Measurements from ENCODE around the gene CDC5L.
"Not testable (repeated sequence)": the region's sequence is repeated elsewhere in the genome, so short reads cannot be mapped to it uniquely, and the experiment has no call there.

The CDC5L gene

GRCh38 chr6:44387346-44388134 is at the start of gene CDC5L:
Gene CDC5L (plus strand): TSS chr6:44387706. CDS start chr6:44387824, 118 bp downstream.
- DNase-seq = peak; percentile 95

DNA sequence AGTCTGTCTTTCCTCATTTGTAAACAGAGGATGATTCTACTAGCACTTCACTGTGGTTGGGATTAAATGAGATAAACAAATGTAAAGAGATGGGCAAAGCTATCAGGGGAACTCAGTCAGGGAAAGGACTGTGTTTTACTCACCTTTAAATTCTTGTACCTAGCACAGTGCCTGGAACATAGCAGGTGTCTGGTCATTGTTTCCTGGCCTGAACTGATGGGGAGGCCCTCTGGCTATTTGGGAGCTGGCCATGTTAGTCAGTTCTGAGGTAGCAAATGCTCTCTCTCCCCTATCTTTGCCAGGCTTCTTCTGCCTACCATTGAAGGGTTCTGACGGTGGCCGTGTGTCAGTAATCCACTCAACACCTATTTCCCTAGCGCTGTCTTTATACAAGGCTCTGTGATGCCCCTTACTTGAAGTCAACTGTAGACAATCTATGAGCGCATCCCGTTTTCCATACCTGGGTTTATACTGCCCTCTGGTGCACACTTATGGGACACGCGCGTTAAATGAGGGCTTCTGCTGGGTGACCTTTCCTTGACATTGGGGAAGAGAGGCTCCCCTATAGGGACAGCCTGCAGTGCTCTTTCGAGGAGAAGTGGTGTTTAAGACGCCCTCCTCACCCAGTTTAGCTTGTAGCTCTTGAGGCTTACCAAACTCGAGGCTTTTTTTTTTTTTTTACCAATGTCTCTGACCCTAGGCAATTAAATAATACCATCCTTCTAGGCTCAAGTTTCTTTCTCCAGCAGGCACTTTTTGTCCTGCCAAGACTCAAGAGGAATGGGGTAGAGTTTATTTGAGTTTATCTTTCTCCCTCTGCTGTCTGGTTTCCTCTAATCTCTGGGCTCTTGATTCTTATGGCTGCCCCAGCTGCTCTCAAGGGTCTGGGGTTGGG is 49.0 kb upstream of the CDC5L start:
- DNase-seq = peak; percentile 85

DNA sequence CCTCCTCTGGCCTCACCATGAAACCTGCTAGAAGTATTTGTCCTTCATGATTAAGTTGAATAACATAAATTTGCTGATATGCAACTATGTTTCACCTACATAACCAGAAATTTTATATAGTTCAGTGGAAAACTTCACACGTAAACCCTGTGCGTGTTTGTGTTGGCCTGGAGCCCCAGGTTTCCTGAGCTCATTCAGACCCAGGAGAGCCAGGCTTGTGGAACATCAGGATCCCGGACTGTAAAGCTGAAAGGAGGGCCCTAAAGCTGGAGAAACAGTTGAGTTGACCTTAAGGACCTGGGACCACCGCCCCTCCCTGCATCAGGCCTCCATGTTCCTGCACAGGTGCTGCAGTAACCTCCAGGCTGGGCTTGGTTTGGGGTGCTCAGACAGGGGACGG is 48.2 kb upstream of the CDC5L start:
- no peak for DNase-seq

GRCh38 chr6:44339763-44340625 is 47.5 kb upstream of the CDC5L start:
- DNase-seq = no peak

GRCh38 chr6:44341095-44341890 is 46.2 kb upstream of the CDC5L start:
- DNase-seq = no peak

DNA sequence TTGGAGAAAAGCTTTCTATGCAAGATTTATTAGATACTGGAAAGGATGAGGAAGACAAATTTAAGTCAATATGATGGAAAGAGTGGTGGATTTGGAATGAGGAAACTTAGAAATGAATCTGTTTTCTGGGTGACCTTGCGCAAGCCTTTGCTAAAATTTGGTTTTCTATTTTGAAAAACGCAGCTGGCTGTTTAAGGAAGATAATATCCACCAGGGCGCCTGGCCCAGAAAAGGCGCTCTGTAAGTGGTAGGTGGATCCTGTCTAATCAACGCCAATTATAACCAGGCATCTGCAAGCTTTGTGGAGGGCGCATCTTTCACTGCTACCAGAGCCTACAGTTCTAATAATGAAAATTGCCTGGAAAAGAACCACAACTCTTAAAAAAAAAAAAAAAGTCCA is 45.5 kb upstream of the CDC5L start:
- DNase-seq = no peak

DNA sequence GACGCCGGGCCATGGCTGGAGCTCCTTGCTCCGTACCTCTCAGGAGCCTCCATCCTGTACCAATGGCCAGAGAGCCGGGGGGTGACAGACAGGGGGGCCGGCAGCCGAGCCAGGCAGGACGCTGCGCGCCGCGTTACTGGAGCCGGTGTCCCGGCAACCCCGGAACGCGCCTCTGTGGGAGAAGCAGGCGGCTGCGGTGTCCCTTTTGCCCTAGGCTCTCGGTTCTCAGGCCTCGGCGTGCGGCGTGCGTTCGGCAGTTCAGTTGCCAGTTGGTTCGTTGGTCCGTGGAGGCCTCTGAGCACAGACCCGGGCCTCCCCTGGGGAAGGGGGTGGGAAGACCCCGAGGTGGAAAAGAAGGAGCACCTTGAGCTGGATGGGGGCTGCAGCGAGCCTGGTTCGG is 45.0 kb upstream of the CDC5L start, which contains the start of gene SPATS1:
Gene SPATS1 (plus strand): TSS at position 162 of the 400 bp plus-strand sequence. CDS start 446 bp downstream, outside the sequence.
- DNase-seq = no peak

DNA sequence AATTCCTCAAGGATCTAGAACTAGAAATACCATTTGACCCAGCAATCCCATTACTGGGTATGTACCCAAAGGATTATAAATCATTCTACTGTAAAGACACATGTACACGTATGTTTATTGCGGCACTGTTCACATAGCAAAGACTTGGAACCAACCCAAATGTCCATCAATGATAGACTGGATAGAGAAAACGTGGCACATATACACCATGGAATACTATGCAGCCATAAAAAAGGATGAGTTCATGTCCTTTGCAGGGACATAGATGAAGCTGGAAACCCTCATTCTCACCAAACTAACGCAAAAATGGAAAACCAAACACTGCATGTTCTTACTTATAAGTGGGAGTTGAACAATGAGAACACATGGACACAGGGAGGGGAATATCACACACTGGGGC is 40.7 kb upstream of the CDC5L start:
- not testable (repeated sequence) for DNase-seq

GRCh38 chr6:44349904-44350649 is 37.4 kb upstream of the CDC5L start:
- no peak for DNase-seq

DNA sequence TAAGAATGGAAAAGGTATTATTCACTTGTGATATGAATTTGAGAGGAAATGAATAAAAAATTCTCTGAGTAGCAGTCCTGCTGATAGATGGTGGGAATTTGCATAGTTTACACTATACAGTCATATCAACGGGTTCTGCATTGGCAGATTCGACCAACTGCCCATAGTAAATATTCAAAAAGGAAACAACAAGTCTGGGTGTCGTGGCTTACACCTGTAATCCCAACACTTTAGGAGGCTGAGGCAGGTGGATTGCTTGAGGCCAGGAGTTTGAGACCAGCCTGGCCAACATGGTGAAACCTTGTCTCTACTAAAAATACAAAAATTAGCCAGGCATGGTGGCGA is 36.9 kb upstream of the CDC5L start:
- DNase-seq = not testable (repeated sequence)

- DNase-seq = no peak
Observed at GRCh38 chr6:44352259-44352658, 35.2 kb upstream of the CDC5L start.

- DNase-seq = no peak
Observed at GRCh38 chr6:44353336-44353735, 34.2 kb upstream of the CDC5L start.

DNA sequence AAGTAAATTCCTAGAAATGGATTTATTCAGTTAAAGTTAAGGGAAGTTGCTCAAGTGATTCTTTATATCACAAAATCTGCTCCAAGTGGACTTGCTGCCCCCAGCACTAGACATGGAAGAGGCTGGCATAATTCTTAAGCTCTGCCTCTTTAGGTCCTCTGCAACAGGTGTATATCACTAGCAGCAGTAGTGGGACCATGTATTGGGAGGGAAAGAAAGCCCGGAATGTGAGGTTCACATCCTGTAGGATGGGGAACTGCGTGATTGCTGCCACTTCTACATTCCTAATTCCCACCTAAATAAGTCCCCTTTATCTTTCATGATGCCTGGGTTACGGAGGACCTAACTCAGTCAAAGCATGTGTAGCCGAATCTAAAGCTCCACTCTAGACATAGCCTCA is 31.9 kb upstream of the CDC5L start:
- DNase-seq = no peak

GRCh38 chr6:44356487-44356886 is 31.0 kb upstream of the CDC5L start:
- DNase-seq = no peak

DNA sequence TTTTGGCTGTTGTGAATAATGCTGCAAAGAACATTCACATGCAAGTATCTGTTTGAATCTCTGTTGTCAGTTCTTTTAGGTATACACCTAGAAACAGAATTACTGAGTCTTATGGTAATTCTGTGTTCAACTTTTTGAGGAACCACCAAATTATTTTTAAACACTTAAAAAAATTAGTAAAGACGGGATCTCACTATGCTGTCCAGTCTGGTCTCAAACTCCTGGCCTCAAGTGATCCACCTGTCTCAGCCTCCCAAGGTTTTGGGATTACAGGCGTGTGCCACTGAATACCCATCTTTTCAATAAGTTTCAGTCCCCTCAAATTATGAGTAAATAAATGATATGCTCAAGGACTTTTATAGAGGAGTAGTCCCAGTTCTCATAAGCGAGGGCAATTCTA is 27.5 kb upstream of the CDC5L start:
- no peak for DNase-seq

DNA sequence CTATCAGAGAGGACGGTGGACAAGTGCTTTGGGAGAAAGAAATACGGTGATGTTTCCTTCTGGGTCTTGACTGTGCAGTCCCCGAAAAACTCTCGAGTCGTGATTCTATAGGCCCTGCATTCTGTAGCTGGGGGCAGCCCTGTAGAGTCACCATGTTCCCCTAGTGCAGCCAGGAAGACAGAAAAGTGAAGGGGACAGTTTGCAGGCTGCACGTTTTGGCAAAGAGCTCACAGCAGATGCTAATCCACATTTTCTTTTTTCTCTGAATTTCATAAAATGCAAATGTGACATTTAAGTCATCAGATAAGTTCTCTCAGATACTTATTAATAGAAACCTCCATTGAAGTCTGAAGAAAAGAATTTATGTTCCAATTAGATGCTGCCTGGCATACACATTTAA is 25.6 kb upstream of the CDC5L start:
- DNase-seq = no peak

- no peak for DNase-seq
Observed at GRCh38 chr6:44363377-44363926, 24.1 kb upstream of the CDC5L start.

DNA sequence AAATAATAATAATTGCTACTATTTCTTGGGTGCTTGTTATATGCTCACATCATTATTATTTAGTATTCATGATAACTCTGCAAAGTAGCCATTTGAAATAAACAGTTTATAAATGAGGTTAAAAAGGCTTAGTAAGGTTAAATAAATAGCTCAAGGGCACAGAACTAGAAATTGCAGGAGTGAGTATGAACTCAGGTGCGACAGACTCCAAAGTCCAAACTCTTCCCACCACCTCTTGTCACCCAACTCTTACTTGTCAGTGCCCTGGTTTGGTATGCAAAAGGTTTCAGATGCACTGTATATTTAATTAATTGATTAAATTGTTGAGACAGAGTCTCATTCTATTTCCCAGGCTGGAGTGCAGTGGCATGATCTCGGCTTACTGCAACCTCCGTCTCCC is 20.7 kb upstream of the CDC5L start:
- DNase-seq = no peak

DNA sequence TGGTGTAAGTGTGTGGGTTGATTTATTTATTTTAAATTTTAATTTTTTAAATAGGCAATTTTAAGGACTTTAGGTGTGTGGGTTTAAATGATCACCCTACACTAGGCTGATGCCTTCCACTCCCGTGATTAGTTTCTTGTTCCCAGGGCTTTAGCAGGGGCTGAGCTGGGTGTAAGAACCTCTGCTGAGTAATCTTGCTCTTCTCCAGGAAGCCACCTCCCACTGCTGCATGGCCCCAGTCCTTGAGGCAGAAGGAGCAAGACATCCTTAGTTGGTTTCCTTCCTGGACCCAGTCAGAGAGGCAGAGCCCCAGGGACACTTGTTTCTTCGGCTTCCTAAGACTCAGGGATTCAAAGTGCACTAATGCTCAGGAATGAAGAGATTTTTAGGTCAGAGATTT is 19.8 kb upstream of the CDC5L start:
- DNase-seq = no peak

DNA sequence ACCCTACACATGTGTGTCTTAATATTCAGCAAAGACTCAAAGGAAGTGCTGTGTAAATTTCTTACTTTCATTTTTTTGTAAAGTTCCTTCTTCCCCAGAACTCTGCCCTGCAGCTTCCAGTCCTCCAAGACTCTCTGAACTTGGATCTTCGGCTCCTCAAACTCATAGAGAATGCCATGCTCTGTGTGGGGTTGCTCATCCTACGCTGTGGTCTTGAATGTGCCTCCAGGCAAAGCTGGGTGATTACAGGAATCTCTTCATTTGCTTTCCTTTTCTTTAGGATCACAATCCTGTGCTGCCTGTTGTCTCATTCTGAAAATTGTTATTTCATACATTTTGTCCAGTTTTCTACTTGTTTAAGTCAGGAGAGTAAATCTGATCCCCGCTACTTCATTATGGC is 14.5 kb upstream of the CDC5L start:
- DNase-seq = no peak

DNA sequence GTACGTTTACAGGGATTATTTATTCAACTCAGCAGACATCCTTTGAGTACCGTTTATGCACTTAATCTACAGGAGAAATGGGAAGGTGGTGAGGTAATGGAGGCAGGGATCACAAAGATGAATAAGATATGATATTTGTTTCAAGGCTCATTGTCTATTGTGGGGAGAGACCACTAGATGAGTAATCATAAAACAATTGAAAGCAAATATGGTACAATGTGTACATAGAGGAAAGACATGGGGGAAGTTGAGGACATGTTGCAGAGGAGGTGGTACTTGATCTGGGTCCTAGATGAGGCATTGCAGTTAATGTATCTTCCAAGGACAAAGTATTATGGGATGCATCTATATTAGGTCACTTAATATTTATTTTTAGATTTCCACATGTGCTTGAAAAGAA is 13.7 kb upstream of the CDC5L start:
- DNase-seq = no peak
